ENCODE measurements around the gene EDAR.

DNA sequence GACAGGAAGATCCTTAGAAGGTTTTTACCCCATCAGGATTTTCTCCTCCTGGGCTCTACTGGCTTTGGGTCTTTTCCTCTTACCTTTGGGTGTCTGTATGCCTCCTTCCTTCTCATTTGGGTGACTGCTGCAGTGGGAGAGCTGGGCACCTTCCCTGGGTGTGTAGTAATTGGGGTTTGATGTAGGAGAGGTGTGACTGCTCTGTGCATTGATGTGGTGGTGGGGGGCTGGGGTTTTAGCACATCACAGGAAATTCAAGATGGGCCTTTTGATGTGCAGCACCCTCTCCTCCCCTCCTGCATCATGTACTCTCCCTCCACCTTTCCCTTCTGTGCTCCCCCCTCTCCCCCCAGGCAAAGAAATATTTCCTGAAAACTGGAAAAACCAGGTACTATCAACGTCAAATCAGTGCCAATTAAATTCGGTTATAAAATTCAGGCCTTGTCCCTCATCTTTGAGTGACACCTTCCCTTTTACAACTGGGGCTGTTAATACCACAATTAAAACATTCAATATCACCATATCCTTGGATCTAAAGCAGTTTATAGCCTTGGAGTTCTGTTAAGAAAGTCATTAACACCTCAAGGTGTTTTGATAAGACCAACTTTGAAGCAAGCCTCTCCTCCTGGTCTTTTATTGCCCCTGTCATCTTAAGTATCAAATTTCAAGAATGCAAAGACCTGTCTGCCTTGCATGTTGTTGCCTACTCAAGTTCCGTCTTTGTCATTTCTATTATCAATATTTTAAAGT, 23.3 kb downstream of the EDAR start:
- TF ChIP-seq, protein P1, sequence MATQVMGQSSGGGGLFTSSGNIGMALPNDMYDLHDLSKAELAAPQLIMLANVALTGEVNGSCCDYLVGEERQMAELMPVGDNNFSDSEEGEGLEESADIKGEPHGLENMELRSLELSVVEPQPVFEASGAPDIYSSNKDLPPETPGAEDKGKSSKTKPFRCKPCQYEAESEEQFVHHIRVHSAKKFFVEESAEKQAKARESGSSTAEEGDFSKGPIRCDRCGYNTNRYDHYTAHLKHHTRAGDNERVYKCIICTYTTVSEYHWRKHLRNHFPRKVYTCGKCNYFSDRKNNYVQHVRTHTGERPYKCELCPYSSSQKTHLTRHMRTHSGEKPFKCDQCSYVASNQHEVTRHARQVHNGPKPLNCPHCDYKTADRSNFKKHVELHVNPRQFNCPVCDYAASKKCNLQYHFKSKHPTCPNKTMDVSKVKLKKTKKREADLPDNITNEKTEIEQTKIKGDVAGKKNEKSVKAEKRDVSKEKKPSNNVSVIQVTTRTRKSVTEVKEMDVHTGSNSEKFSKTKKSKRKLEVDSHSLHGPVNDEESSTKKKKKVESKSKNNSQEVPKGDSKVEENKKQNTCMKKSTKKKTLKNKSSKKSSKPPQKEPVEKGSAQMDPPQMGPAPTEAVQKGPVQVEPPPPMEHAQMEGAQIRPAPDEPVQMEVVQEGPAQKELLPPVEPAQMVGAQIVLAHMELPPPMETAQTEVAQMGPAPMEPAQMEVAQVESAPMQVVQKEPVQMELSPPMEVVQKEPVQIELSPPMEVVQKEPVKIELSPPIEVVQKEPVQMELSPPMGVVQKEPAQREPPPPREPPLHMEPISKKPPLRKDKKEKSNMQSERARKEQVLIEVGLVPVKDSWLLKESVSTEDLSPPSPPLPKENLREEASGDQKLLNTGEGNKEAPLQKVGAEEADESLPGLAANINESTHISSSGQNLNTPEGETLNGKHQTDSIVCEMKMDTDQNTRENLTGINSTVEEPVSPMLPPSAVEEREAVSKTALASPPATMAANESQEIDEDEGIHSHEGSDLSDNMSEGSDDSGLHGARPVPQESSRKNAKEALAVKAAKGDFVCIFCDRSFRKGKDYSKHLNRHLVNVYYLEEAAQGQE (IDR thresholded peaks at IDR 0.05; ENCODE audit: insufficient read depth in 1 of 2, low read depth in 2 of 2, low read length in 2 of 2), result no peak
- no peak for TF ChIP-seq TAF1 (IDR thresholded peaks at IDR 0.05; ENCODE audit: borderline replicate concordance, insufficient read depth, low read length)
